H9 (cell line): ENCODE data around the gene SLC2A1. TPM values are rescaled to one million over a fixed set of nuclear protein-coding genes. Genes with fewer than 3 reads are reported as not detected.
A peak's percentile ranks its signal among the peaks of the same experiment; 100 is the strongest.

Experiments used
- DNase-seq: peaks from one replicate; pipeline ENCODE4 v3.0.0-alpha.2; 2017
- H2AFZ ChIP-seq: one replicate; pipeline ENCODE4 v1.6.1; 2013; ENCODE audit warnings: mild to moderate bottlenecking, low read length, control low read depth, moderate library complexity
- H2AK5ac ChIP-seq: 2 replicates; pipeline ENCODE4 v1.6.1; 2013; ENCODE audit warnings: low read length, control low read depth, mixed read lengths; ENCODE audit not compliant: insufficient read length
- H2BK120ac ChIP-seq: one replicate; pipeline ENCODE4 v1.6.1; 2013; ENCODE audit warnings: low read depth, mild to moderate bottlenecking, low read length, control low read depth, inconsistent platforms; ENCODE audit not compliant: poor library complexity, severe bottlenecking
- H2BK12ac ChIP-seq: 2 replicates; pipeline ENCODE4 v1.6.1; 2013; ENCODE audit warnings: low read length, control low read depth, mixed read lengths, low read depth; ENCODE audit not compliant: insufficient read length
- H2BK15ac ChIP-seq: 2 replicates; pipeline ENCODE4 v1.6.1; 2013; ENCODE audit warnings: low read depth, low read length, control low read depth
- H2BK20ac ChIP-seq: one replicate; pipeline ENCODE4 v1.6.1; 2013; ENCODE audit warnings: low read depth, mild to moderate bottlenecking, low read length, control low read depth, inconsistent platforms; ENCODE audit not compliant: poor library complexity, severe bottlenecking
- H2BK5ac ChIP-seq: 2 replicates; pipeline ENCODE4 v1.6.1; 2013; ENCODE audit warnings: low read length, control low read depth, mixed read lengths; ENCODE audit not compliant: insufficient read length
- H3K14ac ChIP-seq: 2 replicates; pipeline ENCODE4 v1.6.1; 2013; ENCODE audit warnings: low read length, control low read depth; ENCODE audit not compliant: insufficient read depth
- H3K18ac ChIP-seq: 2 replicates; pipeline ENCODE4 v1.6.1; 2013; ENCODE audit warnings: low read depth, mild to moderate bottlenecking, mixed read lengths, low read length, control low read depth; ENCODE audit not compliant: insufficient read length
- H3K23ac ChIP-seq: 2 replicates; pipeline ENCODE4 v1.6.1; 2013; ENCODE audit warnings: low read length, control low read depth, mixed read lengths, low read depth; ENCODE audit not compliant: insufficient read length
- H3K23me2 ChIP-seq: 2 replicates; pipeline ENCODE4 v1.6.1; 2013; ENCODE audit warnings: low read depth, mild to moderate bottlenecking, mixed read lengths, low read length, control low read depth; ENCODE audit not compliant: insufficient read length, poor library complexity, severe bottlenecking
- H3K27ac ChIP-seq: 2 replicates; pipeline ENCODE4 v1.5.1; 2013; ENCODE audit warnings: low read length, control low read depth, mixed read lengths, low read depth; ENCODE audit not compliant: insufficient read length
- H3K27me3 ChIP-seq: 2 replicates; pipeline ENCODE4 v1.6.1; 2013; ENCODE audit warnings: low read length, control low read depth, inconsistent platforms; ENCODE audit not compliant: insufficient read depth
- H3K4ac ChIP-seq: 2 replicates; pipeline ENCODE4 v1.6.1; 2013; ENCODE audit warnings: low read depth, mild to moderate bottlenecking, control low read depth, inconsistent platforms, low read length, moderate library complexity
- H3K4me1 ChIP-seq: 2 replicates; pipeline ENCODE4 v1.6.1; 2013; ENCODE audit warnings: low read length, control low read depth, inconsistent platforms; ENCODE audit not compliant: insufficient read depth
- H3K4me2 ChIP-seq: 2 replicates; pipeline ENCODE4 v1.6.1; 2013; ENCODE audit warnings: low read length, control low read depth, mixed read lengths; ENCODE audit not compliant: insufficient read length, insufficient read depth
- H3K56ac ChIP-seq: 2 replicates; pipeline ENCODE4 v1.6.1; 2013; ENCODE audit warnings: low read depth, mild to moderate bottlenecking, mixed read lengths, low read length, control low read depth; ENCODE audit not compliant: insufficient read length
- H3K79me1 ChIP-seq: 2 replicates; pipeline ENCODE4 v1.6.1; 2013; ENCODE audit warnings: low read depth, mild to moderate bottlenecking, moderate library complexity, low read length, control low read depth, inconsistent platforms; ENCODE audit not compliant: insufficient read depth, poor library complexity, severe bottlenecking
- H3K79me2 ChIP-seq: 2 replicates; pipeline ENCODE4 v1.6.1; 2013; ENCODE audit warnings: low read length, control low read depth, inconsistent platforms; ENCODE audit not compliant: insufficient read depth
- H3K9ac ChIP-seq: 2 replicates; pipeline ENCODE4 v1.6.1; 2013; ENCODE audit warnings: low read length, control low read depth, mixed read lengths; ENCODE audit not compliant: insufficient read length; ENCODE audit errors: extremely low read depth
- H3K9me3 ChIP-seq: one replicate; pipeline ENCODE4 v1.6.1; 2013; ENCODE audit warnings: low read depth, low read length, inconsistent platforms; ENCODE audit not compliant: control insufficient read depth
- H3T11ph ChIP-seq: one replicate; pipeline ENCODE4 v1.6.1; 2013; ENCODE audit warnings: mild to moderate bottlenecking, low read length, control low read depth, inconsistent platforms
- H4K20me1 ChIP-seq: one replicate; pipeline ENCODE4 v1.6.1; 2013; ENCODE audit not compliant: control insufficient read depth, insufficient read length, insufficient read depth
- H4K5ac ChIP-seq: 2 replicates; pipeline ENCODE4 v1.6.1; 2013; ENCODE audit warnings: low read depth, mild to moderate bottlenecking, mixed read lengths, low read length, control low read depth; ENCODE audit not compliant: insufficient read length
- H4K8ac ChIP-seq: replicated peaks from 2 replicates; pipeline ENCODE4 v1.6.1; 2013; ENCODE audit warnings: low read length, control low read depth, mixed read lengths, low read depth; ENCODE audit not compliant: insufficient read length
- H4K91ac ChIP-seq: 2 replicates; pipeline ENCODE4 v1.6.1; 2013; ENCODE audit warnings: low read depth, mild to moderate bottlenecking, moderate library complexity, mixed read lengths, low read length, control low read depth; ENCODE audit not compliant: insufficient read length
- H3K27ac Mint-ChIP-seq, 3 experiments: 2 replicates in 2 of 3; 3 replicates in 1 of 3; pipeline ENCODE4 v1.8.0; 2020 to 2021; ENCODE audit warnings: mixed read lengths in 3 of 3, mild to moderate bottlenecking in 1 of 3, moderate library complexity in 1 of 3
- H3K27me3 Mint-ChIP-seq: 2 replicates; pipeline ENCODE4 v1.8.0; 2021; ENCODE audit warnings: low read depth, mild to moderate bottlenecking, moderate library complexity, mixed read lengths
- H3K36me3 Mint-ChIP-seq, 3 experiments: 2 replicates in 2 of 3; 3 replicates in 1 of 3; pipeline ENCODE4 v1.8.0; 2020 to 2021; ENCODE audit warnings: low read depth in 3 of 3, mixed read lengths in 3 of 3; ENCODE audit not compliant: insufficient read depth in 1 of 3
- H3K4me1 Mint-ChIP-seq, 2 experiments: 2 replicates each; pipeline ENCODE4 v1.8.0; 2020; ENCODE audit warnings: mixed read lengths in 2 of 2
- H3K4me3 Mint-ChIP-seq, 2 experiments: 2 replicates in 1 of 2; 3 replicates in 1 of 2; pipeline ENCODE4 v1.8.0; 2020 to 2021; ENCODE audit warnings: mild to moderate bottlenecking in 2 of 2, mixed read lengths in 2 of 2, moderate library complexity in 1 of 2
- H3K9me3 Mint-ChIP-seq, 2 experiments: 2 replicates in 1 of 2; 3 replicates in 1 of 2; pipeline ENCODE4 v1.8.0; 2020; ENCODE audit warnings: mild to moderate bottlenecking in 2 of 2, mixed read lengths in 2 of 2, moderate library complexity in 1 of 2
- CTCF ChIP-seq: fragments of 200-600 bp; sonication (generic); conservative IDR thresholded peaks from 3 replicates; pipeline ENCODE4 v1.8.0; 2021; ENCODE audit warnings: antibody characterized with exemption, mild to moderate bottlenecking
- total RNA-seq: library from RNA; stranded (reverse); gene quantifications from 2 replicates; pipeline ENCODE4 v1.2.1, GENCODE V29; 2021

Gene SLC2A1
- total RNA-seq, 1 experiment from 2014 or later: 186 TPM

- Histone ChIP-seq H4K91ac (no peak overlapping the region), H3T11ph (no peak overlapping the region), H3K9me3 (no peaks in the 10 kb centered on the region), H3K14ac (no peak overlapping the region), H2AFZ (no peak overlapping the region), H3K27ac (no peak overlapping the region), H3K79me2 (no peaks in the 10 kb centered on the region), H3K27me3 (no peaks in the 10 kb centered on the region), H2BK120ac (no peak overlapping the region), H3K4ac (no peak overlapping the region), H3K79me1 (no peaks in the 10 kb centered on the region), H2BK20ac (no peak overlapping the region), H3K23ac (no peak overlapping the region), H4K20me1 (no peaks in the 10 kb centered on the region), H4K5ac (no peak overlapping the region), H2BK15ac (no peak overlapping the region), H3K4me1 (no peaks in the 10 kb centered on the region), H2BK12ac (no peak overlapping the region), H3K56ac (no peak overlapping the region), H2BK5ac (no peak overlapping the region), H3K9ac (no peak overlapping the region), H3K18ac (no peak overlapping the region), H2AK5ac (no peak overlapping the region), H3K4me2 (no peak overlapping the region), H3K23me2 (no peaks in the 10 kb centered on the region), H4K8ac (no peak overlapping the region)
- Mint-ChIP-seq H3K9me3 (peaks cover 1 to 8% of the 10 kb centered on the region in 2 experiments), H3K36me3 (peaks cover 0 to 1% (median 0%) of the 10 kb centered on the region in 3 experiments; a peak in 3 of 7 replicates), H3K27me3 (peaks cover 1% of the 10 kb centered on the region), H3K4me1 (peaks cover 4 to 6% of the 10 kb centered on the region in 2 experiments), H3K27ac (no peak overlapping the region; a peak in 1 of 7 replicates), H3K4me3 (no peak overlapping the region)
- TF ChIP-seq CTCF: no peak
- DNase-seq: peak; percentile 9
Measured at GRCh38 chr1:42910985-42911384, 47.7 kb downstream of the SLC2A1 start.
